HG03159 (cell line): Measurements from ENCODE around the gene MAGEA12.
"Not testable (repeated sequence)": the region's sequence is repeated elsewhere in the genome, so short reads cannot be mapped to it uniquely, and the experiment has no call there.

ENCODE experiments used
- ATAC-seq: cut with Tn5 transposase; IDR thresholded peaks from one replicate; pipeline ENCODE4 v1.9.1; 2021; ENCODE audit warnings: mild to moderate bottlenecking, moderate library complexity; ENCODE audit not compliant: unreplicated experiment

MAGEA12 gene

GRCh38 chrX:152733261-152733975, at the start of gene MAGEA12, which contains the start of gene CSAG1:
MAGEA12 (plus strand) TSS chrX:152733757; CDS start chrX:152736162, 2,405 bp downstream.
CSAG1 (minus strand) TSS chrX:152733721; CDS start chrX:152732460, 1,261 bp downstream.
- no peak for ATAC-seq

- ATAC-seq: not testable (repeated sequence)
Measured at GRCh38 chrX:152697952-152698931, 35.3 kb upstream of the MAGEA12 start, which contains the start of gene MAGEA3. MAGEA3 (plus strand) TSS chrX:152698794; CDS start chrX:152700833, 2,039 bp downstream.

GRCh38 chrX:152700390-152700789, 33.2 kb upstream of the MAGEA12 start:
- not testable (repeated sequence) for ATAC-seq

- not testable (repeated sequence) for ATAC-seq
Measured at GRCh38 chrX:152706500-152706899, 27.1 kb upstream of the MAGEA12 start.

GRCh38 chrX:152709173-152709572, 24.4 kb upstream of the MAGEA12 start, which contains the start of gene CSAG2:
CSAG2 (minus strand) TSS chrX:152709273; CDS start chrX:152709112, 161 bp downstream.
- not testable (repeated sequence) for ATAC-seq

- ATAC-seq: not testable (repeated sequence)
Measured at GRCh38 chrX:152713195-152713594, 20.4 kb upstream of the MAGEA12 start.

GRCh38 chrX:152713815-152714787, 19.5 kb upstream of the MAGEA12 start, which contains the start of gene MAGEA2B:
MAGEA2B (plus strand) TSS chrX:152714628; CDS start chrX:152717107, 2,479 bp downstream.
- ATAC-seq: not testable (repeated sequence)

GRCh38 chrX:152725409-152725808, 8.1 kb upstream of the MAGEA12 start:
- ATAC-seq: no peak

GRCh38 chrX:152734143-152734858, 744 bp downstream of the MAGEA12 start:
- not testable (repeated sequence) for ATAC-seq

- no peak for ATAC-seq
Measured at GRCh38 chrX:152735101-152735500, 1.5 kb downstream of the MAGEA12 start.

GRCh38 chrX:152735860-152736511, 2.4 kb downstream of the MAGEA12 start:
- ATAC-seq: no peak

- ATAC-seq: not testable (repeated sequence)
Measured at GRCh38 chrX:152736528-152736927, 3.0 kb downstream of the MAGEA12 start.

GRCh38 chrX:152738560-152738959, 5.0 kb downstream of the MAGEA12 start:
- ATAC-seq: no peak

GRCh38 chrX:152753686-152754650, 20.4 kb downstream of the MAGEA12 start, which contains the start of gene MAGEA2:
MAGEA2 (minus strand) TSS chrX:152753842; CDS start chrX:152751363, 2,479 bp downstream.
- not testable (repeated sequence) for ATAC-seq

GRCh38 chrX:152754871-152755270, 21.3 kb downstream of the MAGEA12 start:
- ATAC-seq: not testable (repeated sequence)

GRCh38 chrX:152758918-152759317, 25.4 kb downstream of the MAGEA12 start, which contains the start of gene CSAG3:
CSAG3 (plus strand) TSS chrX:152759218.
- not testable (repeated sequence) for ATAC-seq

- ATAC-seq: not testable (repeated sequence)
Measured at GRCh38 chrX:152759544-152759943, 26.0 kb downstream of the MAGEA12 start.
